HCT116 (cell line): ENCODE measurements around the gene MBNL2. TPM values are rescaled to one million over a fixed set of nuclear protein-coding genes. Genes with fewer than 3 reads are reported as not detected.

ENCODE experiments used
- ATAC-seq: fragments of 200-7000 bp; cut with Tn5 transposase; 2 replicates; pipeline ENCODE4 v1.9.1; 2020; ENCODE audit warnings: mild to moderate bottlenecking, moderate library complexity
- BruUV-seq: library from RNA; stranded (reverse); fragments of 400-500 nt; replicated peaks from 2 replicates; lab custom pipeline; 2021; lab: Mats Ljungman, UMichigan
- CTCF ChIA-PET: fragments of 300-600 bp; sonication (Branson Sonifier 250); formaldehyde crosslinking; loops from one replicate; lab custom pipeline; 2021; ENCODE audit warnings: antibody characterized with exemption; lab: Charles Lee
- POLR2A ChIA-PET: fragments of 300-600, 350-600 bp; sonication (Branson Sonifier 250); formaldehyde crosslinking; loops from one replicate; lab custom pipeline; 2021; ENCODE audit warnings: antibody characterized with exemption; lab: Charles Lee
- RAD21 ChIA-PET, 2 experiments: fragments of 300-600 bp; sonication (Branson Sonifier 250); formaldehyde crosslinking; loops; one replicate each; lab custom pipeline; 2023; ENCODE audit warnings: low total read pairs in 2 of 2; ENCODE audit not compliant: uncharacterized antibody in 2 of 2, unreplicated experiment in 2 of 2, low non-redundant PET in 1 of 2; lab: Charles Lee
- DNase-seq: peaks from one replicate; pipeline ENCODE4 v3.0.0-alpha.2; 2010; ENCODE audit warnings: low read depth, low spot score
- H2AFZ ChIP-seq: fragments of 200-600 bp; shearing (Covaris generic), sonication (generic); 2 replicates; pipeline ENCODE4 v1.6.1; 2017; ENCODE audit warnings: low read depth, mixed run types, mixed read lengths, antibody characterized with exemption, low read length; ENCODE audit not compliant: poor library complexity, severe bottlenecking
- H3K27ac ChIP-seq: 2 replicates; pipeline ENCODE4 v1.5.1; 2012; ENCODE audit warnings: low read depth, low read length
- H3K27me3 ChIP-seq: fragments of 200-600 bp; sonication (generic); 2 replicates; pipeline ENCODE4 v1.6.1; 2016; ENCODE audit warnings: mixed run types, low read length, mixed read lengths; ENCODE audit not compliant: insufficient read depth
- H3K36me3 ChIP-seq, 2 experiments: fragments of 200-500 bp in 1 of 2; fragments of 200-600 bp in 1 of 2; sonication (Bioruptor generic) in 1 of 2; sonication (generic) in 1 of 2; 2 replicates each; pipeline versions ENCODE4 v1.5.1 to v1.6.1; 2014 to 2016; ENCODE audit warnings: low read length in 2 of 2, inconsistent platforms in 1 of 2, mixed read lengths in 1 of 2, mixed run types in 1 of 2; ENCODE audit not compliant: insufficient read depth in 2 of 2, control insufficient read depth in 1 of 2
- H3K4me1 ChIP-seq, 2 experiments: fragments of 200-600 bp in 1 of 2; sonication (generic) in 1 of 2; 2 replicates each; pipeline versions ENCODE4 v1.5.1 to v1.6.1; 2012 to 2017; ENCODE audit warnings: low read length in 2 of 2, inconsistent platforms in 1 of 2, mild to moderate bottlenecking in 1 of 2, mixed read lengths in 1 of 2, mixed run types in 1 of 2, moderate library complexity in 1 of 2; ENCODE audit not compliant: insufficient read depth in 2 of 2, control insufficient read depth in 1 of 2
- H3K4me2 ChIP-seq: fragments of 200-600 bp; sonication (generic); 2 replicates; pipeline ENCODE4 v1.6.1; 2017; ENCODE audit warnings: mixed run types, low read length, mixed read lengths
- H3K4me3 ChIP-seq, 2 experiments: fragments of 200-600 bp in 1 of 2; sonication (generic) in 1 of 2; replicated peaks in 1 of 2; 2 replicates each; pipeline ENCODE4 v1.5.1; 2011 to 2016; ENCODE audit warnings: low read length in 2 of 2, control low read depth in 1 of 2, low read depth in 1 of 2, mild to moderate bottlenecking in 1 of 2, mixed read lengths in 1 of 2, mixed run types in 1 of 2
- H3K79me2 ChIP-seq: fragments of 200-600 bp; sonication (generic); 2 replicates; pipeline ENCODE4 v1.6.1; 2017; ENCODE audit warnings: mild to moderate bottlenecking, mixed run types, low read length, moderate library complexity, mixed read lengths; ENCODE audit not compliant: insufficient read depth
- H3K9ac ChIP-seq: fragments of 200-600 bp; sonication (generic); 2 replicates; pipeline ENCODE4 v1.6.1; 2016; ENCODE audit warnings: low read length, mixed read lengths
- H3K9me2 ChIP-seq: fragments of 200-600 bp; sonication (generic), shearing (Covaris generic); 2 replicates; pipeline ENCODE4 v1.6.1; 2017; ENCODE audit warnings: mixed run types, mild to moderate bottlenecking, moderate library complexity; ENCODE audit not compliant: insufficient read depth
- H3K9me3 ChIP-seq, 2 experiments: fragments of 200-500 bp in 1 of 2; fragments of 200-600 bp in 1 of 2; sonication (Bioruptor generic) in 1 of 2; sonication (generic) in 1 of 2; 2 replicates each; pipeline ENCODE4 v1.6.1; 2014 to 2017; ENCODE audit warnings: low read length in 2 of 2, mixed read lengths in 2 of 2, inconsistent platforms in 1 of 2, low read depth in 1 of 2, mild to moderate bottlenecking in 1 of 2, mixed run types in 1 of 2, moderate library complexity in 1 of 2; ENCODE audit not compliant: control insufficient read depth in 1 of 2, insufficient read depth in 1 of 2
- H4K20me1 ChIP-seq: fragments of 200-600 bp; sonication (generic), shearing (Covaris generic); 2 replicates; pipeline ENCODE4 v1.6.1; 2017; ENCODE audit warnings: mixed run types, mild to moderate bottlenecking, moderate library complexity; ENCODE audit not compliant: insufficient read depth
- CEBPB ChIP-seq: IDR thresholded peaks from 2 replicates; pipeline ENCODE4 v1.6.1; 2012; ENCODE audit warnings: low read depth
- EGR1 ChIP-seq: IDR thresholded peaks from 2 replicates; pipeline ENCODE4 v1.6.1; 2012; ENCODE audit warnings: low read depth
- EZH2 ChIP-seq: fragments of 200-600 bp; sonication (generic); IDR thresholded peaks from 2 replicates; pipeline ENCODE4 v1.6.1; 2017; ENCODE audit warnings: antibody characterized with exemption, mixed run types
- EZH2phosphoT487 ChIP-seq: fragments of 200-600 bp; IDR thresholded peaks from 2 replicates; pipeline ENCODE4 v1.6.1; 2018; ENCODE audit warnings: antibody characterized with exemption, borderline replicate concordance
- FOSL1 ChIP-seq: IDR thresholded peaks from 2 replicates; pipeline ENCODE4 v1.6.1; 2012; ENCODE audit warnings: low read depth
- POLR2A ChIP-seq: IDR thresholded peaks from 2 replicates; pipeline ENCODE4 v1.7.0; 2011; ENCODE audit warnings: borderline replicate concordance; ENCODE audit not compliant: insufficient read depth, insufficient read length; ENCODE audit errors: extremely low read depth
- SIN3A ChIP-seq: IDR thresholded peaks from 2 replicates; pipeline ENCODE4 v1.6.1; 2012; ENCODE audit warnings: low read depth
- SP1 ChIP-seq: IDR thresholded peaks from 2 replicates; pipeline ENCODE4 v1.6.1; 2012; ENCODE audit warnings: low read depth
- SRF ChIP-seq: IDR thresholded peaks from 2 replicates; pipeline ENCODE4 v1.6.1; 2012; ENCODE audit warnings: low read depth
- TCF7L2 ChIP-seq: IDR thresholded peaks from 2 replicates; pipeline ENCODE4 v1.7.0; 2011; ENCODE audit warnings: borderline replicate concordance, inconsistent platforms; ENCODE audit not compliant: insufficient read depth, insufficient read length; ENCODE audit errors: extremely low read depth
- YY1 ChIP-seq: IDR thresholded peaks from 2 replicates; pipeline ENCODE4 v1.6.1; 2011; ENCODE audit warnings: low read length, low read depth, moderate library complexity, mild to moderate bottlenecking; ENCODE audit not compliant: insufficient replicate concordance; ENCODE audit errors: extremely low read depth
- ZNF274 ChIP-seq: fragments of 200-500 bp; sonication (Bioruptor generic); IDR thresholded peaks from 2 replicates; pipeline ENCODE4 v1.6.1; 2014; ENCODE audit warnings: mild to moderate bottlenecking, low read depth, low read length, inconsistent platforms
- intact Hi-C: fragments of 100-400 bp; cut with micrococcal nuclease; formaldehyde crosslinking; loops from 2 replicates; pipeline ENCODE4 v1.10.0; 2022
- total RNA-seq: library from RNA; stranded (reverse); gene quantifications from one replicate; pipeline ENCODE4 v1.2.1, GENCODE V29; 2021; ENCODE audit not compliant: unreplicated experiment
- TF ChIP-seq, protein P1 (sequence below): IDR thresholded peaks from 2 replicates; pipeline ENCODE4 v1.6.1; 2011; ENCODE audit warnings: mild to moderate bottlenecking, low read length, moderate library complexity; ENCODE audit not compliant: insufficient replicate concordance; ENCODE audit errors: extremely low read depth
- TF ChIP-seq, protein P2 (sequence below): IDR thresholded peaks from 2 replicates; pipeline ENCODE4 v1.6.1; 2012

MBNL2 gene
- total RNA-seq, 1 experiment from 2014 or later, result 73.9 TPM

GRCh38 chr13:97364031-97364430, 141.9 kb downstream of the MBNL2 start:
- no peak for ATAC-seq

DNA sequence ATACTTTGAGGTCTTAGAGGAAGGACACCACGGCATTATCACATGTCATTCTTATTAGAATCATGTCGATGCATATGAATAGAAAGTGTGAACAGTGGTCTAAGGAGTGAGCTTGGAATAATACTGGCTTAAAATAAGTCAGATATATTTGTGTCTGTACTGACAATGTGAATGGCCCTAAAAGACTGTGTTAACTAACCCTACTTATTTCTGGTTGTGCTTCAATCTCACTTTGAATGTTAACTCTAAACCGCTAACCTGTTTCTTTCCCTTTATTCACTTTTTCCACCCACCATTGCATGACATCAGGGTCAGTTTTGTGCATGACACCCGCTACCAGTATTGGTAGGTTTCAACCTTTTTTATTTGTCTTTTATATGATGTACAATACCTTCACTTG, 142.7 kb downstream of the MBNL2 start:
- no peaks in the 10 kb centered on the region for H3K79me2 ChIP-seq
- no peaks in the 10 kb centered on the region for H3K9me3 ChIP-seq
- ChIA-PET CTCF (no interaction called here), POLR2A (no interaction called here), RAD21 (no interaction called here)
- H3K9me2 ChIP-seq, result no peaks in the 10 kb centered on the region
- no peak for DNase-seq
- H4K20me1 ChIP-seq, result no peaks in the 10 kb centered on the region
- no peak for ATAC-seq
- BruUV-seq, result no TSS peak
- H3K27me3 ChIP-seq, result no peaks in the 10 kb centered on the region
- H3K9ac ChIP-seq, result no peak overlapping the region
- H3K4me3 ChIP-seq, result no peak overlapping the region
- H2AFZ ChIP-seq, result no peak overlapping the region
- H3K4me1 ChIP-seq, result no peaks in the 10 kb centered on the region
- H3K27ac ChIP-seq, result no peak overlapping the region
- no peak overlapping the region for H3K4me2 ChIP-seq
- peaks cover under 1 to 3% of the 10 kb centered on the region in 2 experiments; a peak in 2 of 4 replicates for H3K36me3 ChIP-seq
- intact Hi-C loops, result no loop called here
- no peak for TF ChIP-seq ZNF274
- no peak for TF ChIP-seq TCF7L2
- no peak for TF ChIP-seq EZH2phosphoT487
- TF ChIP-seq FOSL1, result no peak
- TF ChIP-seq YY1, result no peak
- TF ChIP-seq SIN3A, result no peak
- TF ChIP-seq POLR2A, result no peak
- TF ChIP-seq, protein P1, sequence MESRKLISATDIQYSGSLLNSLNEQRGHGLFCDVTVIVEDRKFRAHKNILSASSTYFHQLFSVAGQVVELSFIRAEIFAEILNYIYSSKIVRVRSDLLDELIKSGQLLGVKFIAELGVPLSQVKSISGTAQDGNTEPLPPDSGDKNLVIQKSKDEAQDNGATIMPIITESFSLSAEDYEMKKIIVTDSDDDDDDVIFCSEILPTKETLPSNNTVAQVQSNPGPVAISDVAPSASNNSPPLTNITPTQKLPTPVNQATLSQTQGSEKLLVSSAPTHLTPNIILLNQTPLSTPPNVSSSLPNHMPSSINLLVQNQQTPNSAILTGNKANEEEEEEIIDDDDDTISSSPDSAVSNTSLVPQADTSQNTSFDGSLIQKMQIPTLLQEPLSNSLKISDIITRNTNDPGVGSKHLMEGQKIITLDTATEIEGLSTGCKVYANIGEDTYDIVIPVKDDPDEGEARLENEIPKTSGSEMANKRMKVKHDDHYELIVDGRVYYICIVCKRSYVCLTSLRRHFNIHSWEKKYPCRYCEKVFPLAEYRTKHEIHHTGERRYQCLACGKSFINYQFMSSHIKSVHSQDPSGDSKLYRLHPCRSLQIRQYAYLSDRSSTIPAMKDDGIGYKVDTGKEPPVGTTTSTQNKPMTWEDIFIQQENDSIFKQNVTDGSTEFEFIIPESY, result no peak
- TF ChIP-seq SRF, result no peak
- no peak for TF ChIP-seq SP1

More at GRCh38 chr13:97364031-97364430, 141.9 kb downstream of the MBNL2 start:
- intact Hi-C loops, result no loop called here
- no peak overlapping the region for H2AFZ ChIP-seq
- no peak overlapping the region for H3K4me2 ChIP-seq
- H3K4me1 ChIP-seq, result no peaks in the 10 kb centered on the region
- no peaks in the 10 kb centered on the region for H3K9me2 ChIP-seq
- BruUV-seq, result no TSS peak
- H3K9ac ChIP-seq, result no peak overlapping the region
- POLR2A ChIA-PET, result no interaction called here
- H3K27ac ChIP-seq, result no peak overlapping the region
- H3K4me3 ChIP-seq, result no peak overlapping the region
- no peaks in the 10 kb centered on the region for H3K9me3 ChIP-seq
- H3K79me2 ChIP-seq, result no peaks in the 10 kb centered on the region
- no peak for DNase-seq
- TF ChIP-seq EZH2, result no peak
- no peak for TF ChIP-seq EGR1
- TF ChIP-seq CEBPB, result no peak
- TF ChIP-seq, protein P2, sequence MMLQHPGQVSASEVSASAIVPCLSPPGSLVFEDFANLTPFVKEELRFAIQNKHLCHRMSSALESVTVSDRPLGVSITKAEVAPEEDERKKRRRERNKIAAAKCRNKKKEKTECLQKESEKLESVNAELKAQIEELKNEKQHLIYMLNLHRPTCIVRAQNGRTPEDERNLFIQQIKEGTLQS, result no peak
- TF ChIP-seq POLR2A, result no peak
- H3K36me3 ChIP-seq, result peaks cover 2 to 3% of the 10 kb centered on the region in 2 experiments; a peak in 2 of 4 replicates
- RAD21 ChIA-PET, result interaction anchor here in 1 of 2 experiments (0.5 kb wide), 1 partner anchor 327 kb away, joined by 3 read pairs; no protein-coding TSS in a partner anchor
- H3K27me3 ChIP-seq, result no peaks in the 10 kb centered on the region
- CTCF ChIA-PET, result no interaction called here
- no peaks in the 10 kb centered on the region for H4K20me1 ChIP-seq
